Spinal cord (tissue), 10 donors: ENCODE measurements around the gene PPIF. TPM values are rescaled to one million over a fixed set of nuclear protein-coding genes. Genes with fewer than 3 reads are reported as not detected.

Experiments used
- DNase-seq, 6 donors: peaks; one replicate each; pipeline versions ENCODE4 v3.0.0 to v3.0.0-alpha.2; 2013 to 2015; ENCODE audit warnings: low spot score in 6 of 6, low read depth in 4 of 6
- H3K27ac ChIP-seq: one replicate; pipeline ENCODE4 v1.5.1; 2013; ENCODE audit warnings: low read depth, low read length, control low read depth
- H3K27me3 ChIP-seq: one replicate; pipeline ENCODE4 v1.6.1; 2013; ENCODE audit warnings: low read length; ENCODE audit not compliant: control insufficient read depth, insufficient read depth
- H3K36me3 ChIP-seq: one replicate; pipeline ENCODE4 v1.6.1; 2013; ENCODE audit warnings: low read length; ENCODE audit not compliant: control insufficient read depth, insufficient read depth
- H3K4me1 ChIP-seq: one replicate; pipeline ENCODE4 v1.6.1; 2013; ENCODE audit warnings: low read length; ENCODE audit not compliant: control insufficient read depth, insufficient read depth
- H3K4me3 ChIP-seq: one replicate; pipeline ENCODE4 v1.5.1; 2013; ENCODE audit warnings: low read depth, low read length, control low read depth
- H3K9me3 ChIP-seq: one replicate; pipeline ENCODE4 v1.6.1; 2013; ENCODE audit warnings: low read length; ENCODE audit not compliant: control insufficient read depth, insufficient read depth
- WGBS: methylation state at CpG from one replicate; pipeline ENCODE4 v1.1.5; 2013; ENCODE audit warnings: missing lambda C conversion rate; ENCODE audit not compliant: insufficient coverage; 5-methylcytosine and 5-hydroxymethylcytosine counted together
- polyA plus RNA-seq, 2 donors: library from polyadenylated mRNA; unstranded; fragments of 120-200 nt; gene quantifications; one replicate each; pipeline ENCODE4 v1.2.1, GENCODE V29; 2013; ENCODE audit not compliant: insufficient read length in 2 of 2
- total RNA-seq, 2 donors: library from RNA; depleted of rRNA in 1 of 2; stranded (reverse); fragments of 120-200 nt in 1 of 2; fragments of >200 nt in 1 of 2; gene quantifications; one replicate each; pipeline versions ENCODE4 v1.2.3 to v1.2.4, GENCODE V29; 2013 to 2014
- donor health status: healthy.

PPIF gene
- total and polyA plus RNA-seq, 4 donors, result 20.6 to 49.5 (median 36.1) TPM

DNA sequence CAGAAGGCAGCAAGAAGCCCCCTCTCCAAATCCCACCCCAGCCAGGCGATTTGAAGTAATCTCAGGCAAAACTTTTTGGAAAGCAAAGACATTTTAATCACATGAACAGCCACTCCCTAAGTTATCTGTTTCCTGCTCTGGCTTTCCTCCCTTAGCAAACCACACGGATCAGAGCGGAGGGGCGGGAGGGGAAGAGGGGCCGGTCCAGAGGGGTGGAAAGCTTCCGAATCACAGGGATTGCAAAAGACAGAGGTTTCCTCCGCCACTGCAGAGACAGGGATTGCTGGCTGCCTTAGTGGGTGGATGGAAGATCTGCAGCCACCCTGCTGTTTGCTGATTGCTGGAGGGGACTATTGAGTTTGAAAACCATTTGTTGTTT, 57.0 kb downstream of the PPIF start:
- no peak overlapping the region for H3K4me3 ChIP-seq
- 35% methylated on average over 2 of the region's 7 CpGs for WGBS
- DNase-seq, result peak in 2 of 6 donors; percentile 38 to 71
- no peaks in the 10 kb centered on the region for H3K9me3 ChIP-seq
- no peaks in the 10 kb centered on the region for H3K4me1 ChIP-seq
- H3K36me3 ChIP-seq, result peaks cover 34% of the 10 kb centered on the region
- no peak overlapping the region for H3K27ac ChIP-seq
- H3K27me3 ChIP-seq, result no peaks in the 10 kb centered on the region

DNA sequence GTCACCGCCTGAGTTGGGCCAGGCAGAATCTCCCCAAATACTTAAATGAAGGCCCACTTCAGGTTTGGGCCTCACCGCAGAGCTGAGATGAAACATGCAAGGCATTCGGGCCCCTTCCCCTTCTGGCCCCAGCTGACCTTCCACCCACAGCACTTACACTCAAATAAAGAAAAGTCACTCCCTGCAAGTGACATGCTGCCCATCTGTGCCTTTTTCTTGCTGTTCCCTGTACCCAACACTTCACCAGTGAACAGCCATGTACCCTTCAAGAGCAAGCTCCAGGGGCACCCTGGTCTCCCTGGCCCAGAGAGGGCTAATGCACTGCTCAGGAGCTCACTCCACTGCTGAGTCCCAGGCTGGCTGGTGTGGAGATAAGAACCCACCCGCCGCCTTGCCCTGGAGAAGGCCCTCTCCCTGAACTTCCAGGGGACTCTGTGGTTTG, 57.4 kb downstream of the PPIF start:
- 60% methylated on average over 5 of the region's 5 CpGs for WGBS
- Histone ChIP-seq H3K9me3 (no peaks in the 10 kb centered on the region), H3K4me3 (no peak overlapping the region), H3K27me3 (no peaks in the 10 kb centered on the region), H3K4me1 (no peaks in the 10 kb centered on the region), H3K27ac (no peak overlapping the region), H3K36me3 (peaks cover 37% of the 10 kb centered on the region)
- DNase-seq, result no peak

Other genes with a start within 250 kb of the PPIF start
- gene ZCCHC24, start 98.2 kb downstream of the PPIF start, total RNA-seq, result 10 to 100 TPM; 22.9 to 46.1 TPM
- 10 to 100 TPM; 66.5 to 75.2 TPM for gene ZCCHC24, start 98.2 kb downstream of the PPIF start, polyA plus RNA-seq
- under 1 TPM; 0.10 to 0.28 TPM for gene EIF5AL1, start 165.1 kb downstream of the PPIF start, total RNA-seq
- gene EIF5AL1, start 165.1 kb downstream of the PPIF start, polyA plus RNA-seq, result 1 to 10 TPM; 2.2 to 4.7 TPM
- under 1 TPM; 0.11 to 0.20 TPM for gene SFTPA2, start 212.9 kb downstream of the PPIF start, total RNA-seq
- gene SFTPA2, start 212.9 kb downstream of the PPIF start, polyA plus RNA-seq, result under 1 TPM; 0.16 to 0.57 TPM